Measurements from ENCODE around the gene ANTXR1. TPM values are rescaled to one million over a fixed set of nuclear protein-coding genes. Genes with fewer than 3 reads are reported as not detected.

ANTXR1 gene
- polyA plus RNA-seq, 1 donor: 29.6 TPM

GRCh38 chr2:69111076-69111475 is 98.1 kb downstream of the ANTXR1 start:
- no peaks in the 10 kb centered on the region for H3K4me1 ChIP-seq (ENCODE audit: control insufficient read depth, insufficient read depth, low read length)
- H3K4me3 ChIP-seq (ENCODE audit: low read length): no peak overlapping the region
- H3K27me3 ChIP-seq (ENCODE audit: control insufficient read depth, insufficient read depth, low read length): no peaks in the 10 kb centered on the region
- no peak for DNase-seq
- no peaks in the 10 kb centered on the region for H3K36me3 ChIP-seq (ENCODE audit: control insufficient read depth, insufficient read depth, low read length)
- WGBS (ENCODE audit: insufficient coverage, low lambda C conversion rate): 100% methylated on average over 1 of the region's 1 CpG
- no peak overlapping the region for H3K27ac ChIP-seq (ENCODE audit: low read length)
- H3K9me3 ChIP-seq (ENCODE audit: control insufficient read depth, low read depth, low read length): no peaks in the 10 kb centered on the region

GRCh38 chr2:69113627-69114026 is 100.6 kb downstream of the ANTXR1 start:
- no peak overlapping the region for H3K27ac ChIP-seq (ENCODE audit: low read length)
- no peaks in the 10 kb centered on the region for H3K9me3 ChIP-seq (ENCODE audit: control insufficient read depth, low read depth, low read length)
- H3K27me3 ChIP-seq (ENCODE audit: control insufficient read depth, insufficient read depth, low read length): no peaks in the 10 kb centered on the region
- no peak overlapping the region for H3K4me3 ChIP-seq (ENCODE audit: low read length)
- no peaks in the 10 kb centered on the region for H3K4me1 ChIP-seq (ENCODE audit: control insufficient read depth, insufficient read depth, low read length)
- no CpG with 5 or more reads among the region's 3 CpGs for WGBS (ENCODE audit: insufficient coverage, low lambda C conversion rate)
- DNase-seq: no peak
- H3K36me3 ChIP-seq (ENCODE audit: control insufficient read depth, insufficient read depth, low read length): no peaks in the 10 kb centered on the region

- H3K27ac ChIP-seq (ENCODE audit: low read length): no peak overlapping the region
- no peak for DNase-seq
Observed at GRCh38 chr2:69114534-69114933, 101.6 kb downstream of the ANTXR1 start.

GRCh38 chr2:69116438-69116837 is 103.5 kb downstream of the ANTXR1 start:
- DNase-seq: no peak

More at GRCh38 chr2:69114534-69114933, 101.6 kb downstream of the ANTXR1 start:
- Histone ChIP-seq H3K4me1 (ENCODE audit: control insufficient read depth, insufficient read depth, low read length) (no peaks in the 10 kb centered on the region), H3K4me3 (ENCODE audit: low read length) (no peak overlapping the region), H3K9me3 (ENCODE audit: control insufficient read depth, low read depth, low read length) (no peaks in the 10 kb centered on the region), H3K27me3 (ENCODE audit: control insufficient read depth, insufficient read depth, low read length) (no peaks in the 10 kb centered on the region), H3K36me3 (ENCODE audit: control insufficient read depth, insufficient read depth, low read length) (no peaks in the 10 kb centered on the region)
- WGBS (ENCODE audit: insufficient coverage, low lambda C conversion rate): no CpG with 5 or more reads among the region's 1 CpG

GRCh38 chr2:69118609-69119008 is 105.6 kb downstream of the ANTXR1 start:
- Histone ChIP-seq H3K4me3 (ENCODE audit: low read length) (no peak overlapping the region), H3K36me3 (ENCODE audit: control insufficient read depth, insufficient read depth, low read length) (peaks cover 6% of the 10 kb centered on the region), H3K9me3 (ENCODE audit: control insufficient read depth, low read depth, low read length) (no peaks in the 10 kb centered on the region), H3K27ac (ENCODE audit: low read length) (no peak overlapping the region), H3K27me3 (ENCODE audit: control insufficient read depth, insufficient read depth, low read length) (no peaks in the 10 kb centered on the region), H3K4me1 (ENCODE audit: control insufficient read depth, insufficient read depth, low read length) (no peaks in the 10 kb centered on the region)
- WGBS (ENCODE audit: insufficient coverage, low lambda C conversion rate): no CpG with 5 or more reads among the region's 13 CpGs
- no peak for DNase-seq

More at GRCh38 chr2:69116438-69116837, 103.5 kb downstream of the ANTXR1 start:
- H3K27me3 ChIP-seq (ENCODE audit: control insufficient read depth, insufficient read depth, low read length): no peaks in the 10 kb centered on the region
- no peaks in the 10 kb centered on the region for H3K36me3 ChIP-seq (ENCODE audit: control insufficient read depth, insufficient read depth, low read length)
- no peaks in the 10 kb centered on the region for H3K9me3 ChIP-seq (ENCODE audit: control insufficient read depth, low read depth, low read length)
- no peaks in the 10 kb centered on the region for H3K4me1 ChIP-seq (ENCODE audit: control insufficient read depth, insufficient read depth, low read length)
- H3K27ac ChIP-seq (ENCODE audit: low read length): no peak overlapping the region
- WGBS (ENCODE audit: insufficient coverage, low lambda C conversion rate): no CpG with 5 or more reads among the region's 4 CpGs
- no peak overlapping the region for H3K4me3 ChIP-seq (ENCODE audit: low read length)

GRCh38 chr2:69119104-69119894 is 106.3 kb downstream of the ANTXR1 start:
- H3K4me3 ChIP-seq (ENCODE audit: low read length): no peak overlapping the region
- peaks cover 6% of the 10 kb centered on the region for H3K36me3 ChIP-seq (ENCODE audit: control insufficient read depth, insufficient read depth, low read length)
- no peaks in the 10 kb centered on the region for H3K27me3 ChIP-seq (ENCODE audit: control insufficient read depth, insufficient read depth, low read length)
- no peak for DNase-seq
- H3K4me1 ChIP-seq (ENCODE audit: control insufficient read depth, insufficient read depth, low read length): no peaks in the 10 kb centered on the region
- H3K27ac ChIP-seq (ENCODE audit: low read length): no peak overlapping the region
- no CpG with 5 or more reads among the region's 16 CpGs for WGBS (ENCODE audit: insufficient coverage, low lambda C conversion rate)
- H3K9me3 ChIP-seq (ENCODE audit: control insufficient read depth, low read depth, low read length): no peaks in the 10 kb centered on the region

GRCh38 chr2:69122271-69122670 is 109.3 kb downstream of the ANTXR1 start:
- Histone ChIP-seq H3K4me3 (ENCODE audit: low read length) (no peak overlapping the region), H3K27me3 (ENCODE audit: control insufficient read depth, insufficient read depth, low read length) (no peaks in the 10 kb centered on the region), H3K9me3 (ENCODE audit: control insufficient read depth, low read depth, low read length) (no peaks in the 10 kb centered on the region), H3K27ac (ENCODE audit: low read length) (no peak overlapping the region), H3K4me1 (ENCODE audit: control insufficient read depth, insufficient read depth, low read length) (no peaks in the 10 kb centered on the region), H3K36me3 (ENCODE audit: control insufficient read depth, insufficient read depth, low read length) (peaks cover 11% of the 10 kb centered on the region)
- no CpG with 5 or more reads among the region's 4 CpGs for WGBS (ENCODE audit: insufficient coverage, low lambda C conversion rate)
- DNase-seq: no peak

GRCh38 chr2:69123182-69123581 is 110.2 kb downstream of the ANTXR1 start:
- no peaks in the 10 kb centered on the region for H3K9me3 ChIP-seq (ENCODE audit: control insufficient read depth, low read depth, low read length)
- H3K27ac ChIP-seq (ENCODE audit: low read length): no peak overlapping the region
- H3K36me3 ChIP-seq (ENCODE audit: control insufficient read depth, insufficient read depth, low read length): peaks cover 11% of the 10 kb centered on the region
- H3K4me3 ChIP-seq (ENCODE audit: low read length): no peak overlapping the region
- H3K4me1 ChIP-seq (ENCODE audit: control insufficient read depth, insufficient read depth, low read length): no peaks in the 10 kb centered on the region
- no CpG with 5 or more reads among the region's 5 CpGs for WGBS (ENCODE audit: insufficient coverage, low lambda C conversion rate)
- H3K27me3 ChIP-seq (ENCODE audit: control insufficient read depth, insufficient read depth, low read length): no peaks in the 10 kb centered on the region
- no peak for DNase-seq

- Histone ChIP-seq H3K4me1 (ENCODE audit: control insufficient read depth, insufficient read depth, low read length) (no peaks in the 10 kb centered on the region), H3K27me3 (ENCODE audit: control insufficient read depth, insufficient read depth, low read length) (no peaks in the 10 kb centered on the region), H3K27ac (ENCODE audit: low read length) (no peak overlapping the region), H3K4me3 (ENCODE audit: low read length) (no peak overlapping the region), H3K9me3 (ENCODE audit: control insufficient read depth, low read depth, low read length) (no peaks in the 10 kb centered on the region), H3K36me3 (ENCODE audit: control insufficient read depth, insufficient read depth, low read length) (peaks cover 11% of the 10 kb centered on the region)
- 57% methylated on average over 1 of the region's 4 CpGs for WGBS (ENCODE audit: insufficient coverage, low lambda C conversion rate)
- no peak for DNase-seq
Observed at GRCh38 chr2:69124343-69124742, 111.4 kb downstream of the ANTXR1 start.

- DNase-seq: no peak
- H3K36me3 ChIP-seq (ENCODE audit: control insufficient read depth, insufficient read depth, low read length): peaks cover 11% of the 10 kb centered on the region
- no peaks in the 10 kb centered on the region for H3K4me1 ChIP-seq (ENCODE audit: control insufficient read depth, insufficient read depth, low read length)
- H3K4me3 ChIP-seq (ENCODE audit: low read length): no peak overlapping the region
- WGBS (ENCODE audit: insufficient coverage, low lambda C conversion rate): 80% methylated on average over 1 of the region's 3 CpGs
- H3K27ac ChIP-seq (ENCODE audit: low read length): no peak overlapping the region
- no peaks in the 10 kb centered on the region for H3K9me3 ChIP-seq (ENCODE audit: control insufficient read depth, low read depth, low read length)
- H3K27me3 ChIP-seq (ENCODE audit: control insufficient read depth, insufficient read depth, low read length): no peaks in the 10 kb centered on the region
Observed at GRCh38 chr2:69125816-69126215, 112.8 kb downstream of the ANTXR1 start.

- no peak for DNase-seq
- H3K4me3 ChIP-seq (ENCODE audit: low read length): no peak overlapping the region
- H3K9me3 ChIP-seq (ENCODE audit: control insufficient read depth, low read depth, low read length): no peaks in the 10 kb centered on the region
- no peaks in the 10 kb centered on the region for H3K27me3 ChIP-seq (ENCODE audit: control insufficient read depth, insufficient read depth, low read length)
- no peak overlapping the region for H3K27ac ChIP-seq (ENCODE audit: low read length)
- peaks cover 11% of the 10 kb centered on the region for H3K36me3 ChIP-seq (ENCODE audit: control insufficient read depth, insufficient read depth, low read length)
- no peaks in the 10 kb centered on the region for H3K4me1 ChIP-seq (ENCODE audit: control insufficient read depth, insufficient read depth, low read length)
Observed at GRCh38 chr2:69126341-69126740, 113.4 kb downstream of the ANTXR1 start.
